Cardiac muscle cell (in vitro differentiated cells and primary cell): Measurements from ENCODE around the gene SLC25A23. TPM values are rescaled to one million over a fixed set of nuclear protein-coding genes. Genes with fewer than 3 reads are reported as not detected.

ENCODE experiments used
- DNase-seq, 2 donors: peaks; one replicate each; pipeline versions ENCODE4 v3.0.0 to v3.0.0-alpha.2; 2010 to 2017; ENCODE audit warnings: low read depth in 1 of 2, low spot score in 1 of 2
- H3K27ac ChIP-seq: fragments of 200-600 bp; sonication (generic); 2 replicates; pipeline ENCODE4 v1.5.1; 2016
- H3K27me3 ChIP-seq: fragments of 200-600 bp; sonication (generic); 2 replicates; pipeline ENCODE4 v1.6.0; 2016; ENCODE audit warnings: control low read depth
- H3K36me3 ChIP-seq: fragments of 200-600 bp; sonication (generic); 2 replicates; pipeline ENCODE4 v1.5.1; 2016; ENCODE audit warnings: control low read depth
- H3K4me1 ChIP-seq: fragments of 200-600 bp; sonication (generic); 2 replicates; pipeline ENCODE4 v1.8.1; 2017; ENCODE audit warnings: low read depth, mild to moderate bottlenecking, mixed run types
- H3K4me3 ChIP-seq: fragments of 200-600 bp; sonication (generic); 2 replicates; pipeline ENCODE4 v1.5.1; 2016; ENCODE audit warnings: mild to moderate bottlenecking
- H3K9me3 ChIP-seq: fragments of 200-600 bp; sonication (generic); 2 replicates; pipeline ENCODE4 v1.5.1; 2017; ENCODE audit warnings: low read depth, mild to moderate bottlenecking, control low read depth
- CTCF ChIP-seq: IDR thresholded peaks from 2 replicates; pipeline ENCODE4 v1.5.1; 2012; ENCODE audit warnings: low read depth, mild to moderate bottlenecking, low read length
- polyA plus RNA-seq: library from polyadenylated mRNA; unstranded; fragments of >200 nt; fragmentation: Nextera tagmentation; extraction: Ambion mirVana; gene quantifications from 2 replicates; pipeline ENCODE4 v1.2.1, GENCODE V29; 2016
- total RNA-seq: library from RNA; depleted of rRNA; stranded (reverse); fragments of >200 nt; gene quantifications from 2 replicates; pipeline ENCODE4 v1.2.3, GENCODE V29; 2016

SLC25A23 gene
- total and polyA plus RNA-seq, 2 experiments from 2014 or later: 143 to 157 TPM

- DNase-seq: no peak
- Histone ChIP-seq H3K27ac (no peak overlapping the region), H3K9me3 (no peaks in the 10 kb centered on the region), H3K4me3 (no peak overlapping the region), H3K36me3 (peaks cover 20% of the 10 kb centered on the region), H3K4me1 (peaks cover 11% of the 10 kb centered on the region), H3K27me3 (no peaks in the 10 kb centered on the region)
- TF ChIP-seq CTCF: no peak
These were observed 3.7 kb downstream of the SLC25A23 start for GRCh38 chr19:6455924-6456323.

GRCh38 chr19:6453951-6454565 is 5.5 kb downstream of the SLC25A23 start:
- Histone ChIP-seq H3K27ac (no peak overlapping the region), H3K36me3 (peaks cover 26% of the 10 kb centered on the region), H3K4me1 (peaks cover 11% of the 10 kb centered on the region), H3K27me3 (no peaks in the 10 kb centered on the region), H3K4me3 (no peak overlapping the region), H3K9me3 (no peaks in the 10 kb centered on the region)
- DNase-seq: no peak
- TF ChIP-seq CTCF: no peak

- Histone ChIP-seq H3K4me3 (no peak overlapping the region), H3K27ac (no peak overlapping the region), H3K36me3 (peaks cover 26% of the 10 kb centered on the region), H3K9me3 (no peaks in the 10 kb centered on the region), H3K4me1 (peaks cover under 1% of the 10 kb centered on the region), H3K27me3 (no peaks in the 10 kb centered on the region)
- DNase-seq: no peak
- TF ChIP-seq CTCF: no peak
These were observed 6.7 kb downstream of the SLC25A23 start for GRCh38 chr19:6452899-6453298.

- no peak for TF ChIP-seq CTCF
These were observed 7.4 kb downstream of the SLC25A23 start for GRCh38 chr19:6452223-6452614.

GRCh38 chr19:6451583-6452222 is 7.9 kb downstream of the SLC25A23 start:
- TF ChIP-seq CTCF: no peak
- Histone ChIP-seq H3K9me3 (no peaks in the 10 kb centered on the region), H3K4me3 (no peak overlapping the region), H3K36me3 (peaks cover 23% of the 10 kb centered on the region), H3K27ac (no peak overlapping the region), H3K4me1 (no peaks in the 10 kb centered on the region), H3K27me3 (no peaks in the 10 kb centered on the region)
- DNase-seq: no peak

More at GRCh38 chr19:6452223-6452614, 7.4 kb downstream of the SLC25A23 start:
- Histone ChIP-seq H3K36me3 (peaks cover 23% of the 10 kb centered on the region), H3K4me1 (no peaks in the 10 kb centered on the region), H3K27me3 (no peaks in the 10 kb centered on the region), H3K27ac (no peak overlapping the region), H3K4me3 (no peak overlapping the region), H3K9me3 (no peaks in the 10 kb centered on the region)
- no peak for DNase-seq
